Activated B cell treated with CpG ODN at 0.5 μM for 24 hours (primary cell): Measurements from ENCODE around the gene MAGEB3. TPM values are rescaled to one million over a fixed set of nuclear protein-coding genes. Genes with fewer than 3 reads are reported as not detected.

ENCODE experiments used
- ATAC-seq: fragments of 200-7000 bp; cut with Tn5 transposase; one replicate; pipeline ENCODE4 v1.10.0; 2021; ENCODE audit warnings: low read depth, mild to moderate bottlenecking, moderate library complexity
- CTCF ChIA-PET: fragments of 350-600 bp; sonication (Branson Sonifier 250); formaldehyde crosslinking; loops from one replicate; lab custom pipeline; 2021; ENCODE audit warnings: antibody characterized with exemption; lab: Charles Lee
- POLR2A ChIA-PET: fragments of 350-600 bp; sonication (Branson Sonifier 250); formaldehyde crosslinking; loops from one replicate; lab custom pipeline; 2021; ENCODE audit warnings: antibody characterized with exemption; lab: Charles Lee
- DNase-seq: peaks from one replicate; pipeline ENCODE4 v3.0.0; 2022
- H3K27ac Mint-ChIP-seq: one replicate; pipeline ENCODE4 v1.8.0; 2020; ENCODE audit warnings: mixed read lengths
- H3K27me3 Mint-ChIP-seq: one replicate; pipeline ENCODE4 v1.8.0; 2021; ENCODE audit warnings: mixed read lengths
- H3K36me3 Mint-ChIP-seq: one replicate; pipeline ENCODE4 v1.8.0; 2021; ENCODE audit warnings: low read depth, mixed read lengths
- H3K4me1 Mint-ChIP-seq: one replicate; pipeline ENCODE4 v1.8.0; 2021; ENCODE audit warnings: mixed read lengths
- H3K4me3 Mint-ChIP-seq: one replicate; pipeline ENCODE4 v1.8.0; 2020; ENCODE audit warnings: mild to moderate bottlenecking, mixed read lengths
- H3K9me3 Mint-ChIP-seq: one replicate; pipeline ENCODE4 v1.8.0; 2020; ENCODE audit warnings: mixed read lengths
- CTCF ChIP-seq: fragments of 200-600 bp; IDR thresholded peaks from one replicate; pipeline ENCODE4 v1.8.0; 2022; ENCODE audit warnings: antibody characterized with exemption, mild to moderate bottlenecking
- intact Hi-C: fragments of 100-400 bp; cut with micrococcal nuclease; formaldehyde crosslinking; loops from one replicate; pipeline ENCODE4 v1.15.1; 2024
- total RNA-seq: library from RNA; stranded (reverse); gene quantifications from 2 replicates; pipeline ENCODE4 v1.2.3, GENCODE V29; 2022

Gene MAGEB3
- total RNA-seq, 1 donor from 2014 or later: not detected

GRCh38 chrX:30275498-30275897 lies 45.0 kb downstream of the MAGEB3 start:
- ChIA-PET CTCF (no interaction called here), POLR2A (no interaction called here)
- DNase-seq (no peak), ATAC-seq (no peak)
- H3K9me3 Mint-ChIP-seq: no peaks in the 10 kb centered on the region
- TF ChIP-seq CTCF: no peak
- no peak overlapping the region for H3K27ac Mint-ChIP-seq
- no peak overlapping the region for H3K4me3 Mint-ChIP-seq
- H3K27me3 Mint-ChIP-seq: no peaks in the 10 kb centered on the region
- H3K36me3 Mint-ChIP-seq: no peaks in the 10 kb centered on the region
- intact Hi-C loops: loop anchor here (5.0 to 10.0 kb wide), 2 partner anchors 227 to 319 kb away; no protein-coding TSS in a partner anchor
- H3K4me1 Mint-ChIP-seq: no peaks in the 10 kb centered on the region

- Mint-ChIP-seq H3K27me3 (no peaks in the 10 kb centered on the region), H3K9me3 (no peaks in the 10 kb centered on the region), H3K4me1 (no peaks in the 10 kb centered on the region), H3K27ac (no peak overlapping the region), H3K4me3 (no peak overlapping the region), H3K36me3 (no peaks in the 10 kb centered on the region)
- ChIA-PET CTCF (no interaction called here), POLR2A (no interaction called here)
- TF ChIP-seq CTCF: no peak
- ATAC-seq: no peak
- no peak for DNase-seq
- intact Hi-C loops: loop anchor here (5.0 to 10.0 kb wide), 2 partner anchors 224 to 316 kb away; no protein-coding TSS in a partner anchor
Measured at GRCh38 chrX:30278365-30278764, 47.9 kb downstream of the MAGEB3 start.

- Mint-ChIP-seq H3K36me3 (no peaks in the 10 kb centered on the region), H3K9me3 (no peaks in the 10 kb centered on the region), H3K27me3 (no peaks in the 10 kb centered on the region), H3K27ac (no peak overlapping the region), H3K4me3 (no peak overlapping the region), H3K4me1 (no peaks in the 10 kb centered on the region)
- POLR2A ChIA-PET: no interaction called here
- CTCF ChIA-PET: no interaction called here
- ATAC-seq: no peak
- TF ChIP-seq CTCF: no peak
- intact Hi-C loops: no loop called here
- no peak for DNase-seq
Measured at GRCh38 chrX:30280428-30280827, 50.0 kb downstream of the MAGEB3 start.

GRCh38 chrX:30282527-30282926 lies 52.1 kb downstream of the MAGEB3 start:
- no peak for DNase-seq
- TF ChIP-seq CTCF: no peak

GRCh38 chrX:30283456-30284200 lies 53.2 kb downstream of the MAGEB3 start:
- ATAC-seq: no peak
- H3K4me3 Mint-ChIP-seq: no peak overlapping the region
- H3K27ac Mint-ChIP-seq: no peak overlapping the region
- H3K36me3 Mint-ChIP-seq: no peaks in the 10 kb centered on the region
- no peaks in the 10 kb centered on the region for H3K27me3 Mint-ChIP-seq
- no peak for TF ChIP-seq CTCF
- no peaks in the 10 kb centered on the region for H3K4me1 Mint-ChIP-seq
- ChIA-PET POLR2A (no interaction called here), CTCF (no interaction called here)
- intact Hi-C loops: no loop called here
- no peaks in the 10 kb centered on the region for H3K9me3 Mint-ChIP-seq
- DNase-seq: no peak

More at GRCh38 chrX:30282527-30282926, 52.1 kb downstream of the MAGEB3 start:
- Mint-ChIP-seq H3K27ac (no peak overlapping the region), H3K4me3 (no peak overlapping the region), H3K4me1 (no peaks in the 10 kb centered on the region), H3K36me3 (no peaks in the 10 kb centered on the region), H3K27me3 (no peaks in the 10 kb centered on the region), H3K9me3 (no peaks in the 10 kb centered on the region)
- intact Hi-C loops: no loop called here
- ChIA-PET CTCF (no interaction called here), POLR2A (no interaction called here)
- no peak for ATAC-seq

Other genes with a start within 250 kb of the MAGEB3 start
- not detected in 2 replicates for gene MAGEB2, start 15.1 kb upstream of the MAGEB3 start, total RNA-seq
- not detected in 2 replicates for gene MAGEB4, start 11.3 kb downstream of the MAGEB3 start, total RNA-seq
- gene MAGEB1, start 16.5 kb downstream of the MAGEB3 start, total RNA-seq: not detected in 2 replicates
- gene NR0B1, start 78.7 kb downstream of the MAGEB3 start, total RNA-seq: not detected in 2 replicates